Hepatocyte (in vitro differentiated cells): ENCODE data around the gene WDR81.

Source experiments
- EZH2 ChIP-seq: fragments of 200-600 bp; sonication (generic); IDR thresholded peaks from 2 replicates; pipeline ENCODE4 v1.6.1; 2016; ENCODE audit warnings: antibody characterized with exemption, mild to moderate bottlenecking, borderline replicate concordance
- TF ChIP-seq, protein P1 (sequence below): fragments of 200-600 bp; sonication (generic); IDR thresholded peaks from 2 replicates; pipeline ENCODE4 v1.5.1; 2016; ENCODE audit warnings: antibody characterized with exemption, mild to moderate bottlenecking; ENCODE audit not compliant: poor library complexity

DNA sequence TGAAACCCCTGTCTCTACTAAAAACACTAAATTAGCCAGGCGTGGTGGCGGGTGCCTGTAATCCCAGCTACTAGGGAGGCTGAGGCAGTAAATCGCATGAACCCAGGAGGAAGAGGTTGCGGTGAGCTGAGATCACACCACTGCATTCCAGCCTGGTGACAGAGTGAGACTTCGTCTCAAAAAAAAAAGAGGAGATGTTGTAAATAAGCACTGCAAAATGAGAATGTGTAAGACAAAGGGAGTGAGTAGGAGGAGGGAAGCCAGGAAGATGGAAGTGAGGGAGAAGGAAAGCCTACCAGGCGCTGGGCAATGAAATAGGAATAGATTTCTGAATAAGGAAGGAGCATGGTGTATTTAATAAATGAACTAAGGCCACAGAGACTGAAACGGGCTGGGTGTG is 31.2 kb upstream of the WDR81 start:
- TF ChIP-seq EZH2: no peak
- TF ChIP-seq, protein P1, sequence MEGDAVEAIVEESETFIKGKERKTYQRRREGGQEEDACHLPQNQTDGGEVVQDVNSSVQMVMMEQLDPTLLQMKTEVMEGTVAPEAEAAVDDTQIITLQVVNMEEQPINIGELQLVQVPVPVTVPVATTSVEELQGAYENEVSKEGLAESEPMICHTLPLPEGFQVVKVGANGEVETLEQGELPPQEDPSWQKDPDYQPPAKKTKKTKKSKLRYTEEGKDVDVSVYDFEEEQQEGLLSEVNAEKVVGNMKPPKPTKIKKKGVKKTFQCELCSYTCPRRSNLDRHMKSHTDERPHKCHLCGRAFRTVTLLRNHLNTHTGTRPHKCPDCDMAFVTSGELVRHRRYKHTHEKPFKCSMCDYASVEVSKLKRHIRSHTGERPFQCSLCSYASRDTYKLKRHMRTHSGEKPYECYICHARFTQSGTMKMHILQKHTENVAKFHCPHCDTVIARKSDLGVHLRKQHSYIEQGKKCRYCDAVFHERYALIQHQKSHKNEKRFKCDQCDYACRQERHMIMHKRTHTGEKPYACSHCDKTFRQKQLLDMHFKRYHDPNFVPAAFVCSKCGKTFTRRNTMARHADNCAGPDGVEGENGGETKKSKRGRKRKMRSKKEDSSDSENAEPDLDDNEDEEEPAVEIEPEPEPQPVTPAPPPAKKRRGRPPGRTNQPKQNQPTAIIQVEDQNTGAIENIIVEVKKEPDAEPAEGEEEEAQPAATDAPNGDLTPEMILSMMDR: no peak
